A673 (cell line): ENCODE results near the gene FBLN1. TPM values are rescaled to one million over a fixed set of nuclear protein-coding genes. Genes with fewer than 3 reads are reported as not detected.
"Not testable (repeated sequence)": the region's sequence is repeated elsewhere in the genome, so short reads cannot be mapped to it uniquely, and the experiment has no call there.

Experiments
- BruUV-seq: library from RNA; stranded (reverse); fragments of 400-500 nt; replicated peaks from 2 replicates; lab custom pipeline; 2021; lab: Mats Ljungman, UMichigan
- CTCF ChIA-PET: fragments of 300-600 bp; sonication (Branson Sonifier 250); formaldehyde crosslinking; loops from one replicate; lab custom pipeline; 2022; ENCODE audit warnings: antibody characterized with exemption; lab: Charles Lee
- POLR2A ChIA-PET: fragments of 300-600 bp; sonication (Branson Sonifier 250); formaldehyde crosslinking; loops from one replicate; lab custom pipeline; 2022; ENCODE audit warnings: antibody characterized with exemption; ENCODE audit not compliant: low non-redundant PET; lab: Charles Lee
- DNase-seq: peaks from one replicate; pipeline ENCODE4 v3.0.0-alpha.2; 2015; ENCODE audit warnings: low spot score
- H3K27ac ChIP-seq: fragments of 200-600 bp; sonication (generic); 2 replicates; pipeline ENCODE4 v1.5.1; 2016; ENCODE audit warnings: mixed run types, low read depth, mild to moderate bottlenecking, mixed read lengths, antibody characterized with exemption, low read length; ENCODE audit not compliant: poor library complexity, severe bottlenecking
- H3K27me3 ChIP-seq: fragments of 200-600 bp; sonication (generic); replicated peaks from 2 replicates; pipeline ENCODE4 v1.6.1; 2017; ENCODE audit warnings: mixed run types, low read depth, mild to moderate bottlenecking, mixed read lengths, antibody characterized with exemption, low read length; ENCODE audit not compliant: insufficient read depth, poor library complexity
- H3K36me3 ChIP-seq: fragments of 200-600 bp; sonication (generic); 2 replicates; pipeline ENCODE4 v1.6.1; 2016; ENCODE audit warnings: mixed run types, mild to moderate bottlenecking, mixed read lengths, antibody characterized with exemption, low read length; ENCODE audit not compliant: insufficient read depth, poor library complexity, severe bottlenecking
- H3K4me1 ChIP-seq: fragments of 200-600 bp; sonication (generic); 2 replicates; pipeline ENCODE4 v1.6.1; 2017; ENCODE audit warnings: mixed run types, mild to moderate bottlenecking, mixed read lengths, antibody characterized with exemption, low read length; ENCODE audit not compliant: insufficient read depth, poor library complexity, severe bottlenecking
- H3K4me3 ChIP-seq: fragments of 200-600 bp; sonication (generic); 2 replicates; pipeline ENCODE4 v1.5.1; 2016; ENCODE audit warnings: low read depth, mixed run types, mild to moderate bottlenecking, mixed read lengths, low read length; ENCODE audit not compliant: poor library complexity, severe bottlenecking
- H3K9me3 ChIP-seq: fragments of 200-600 bp; sonication (generic); 2 replicates; pipeline ENCODE4 v1.6.1; 2016; ENCODE audit warnings: mixed run types, low read depth, mild to moderate bottlenecking, mixed read lengths, antibody characterized with exemption, low read length; ENCODE audit not compliant: poor library complexity, severe bottlenecking
- EZH2 ChIP-seq: fragments of 200-600 bp; sonication (generic); IDR thresholded peaks from 2 replicates; pipeline ENCODE4 v1.6.1; 2017; ENCODE audit warnings: borderline replicate concordance, low read depth, mild to moderate bottlenecking, mixed read lengths, antibody characterized with exemption, low read length; ENCODE audit not compliant: poor library complexity, severe bottlenecking
- intact Hi-C: fragments of 100-400 bp; cut with micrococcal nuclease; formaldehyde crosslinking; loops from one replicate; pipeline ENCODE4 v1.10.0; 2022; ENCODE audit not compliant: unreplicated experiment
- total RNA-seq: library from RNA; stranded (reverse); gene quantifications from 2 replicates; pipeline ENCODE4 v1.2.3, GENCODE V29; 2021
- TF ChIP-seq, protein P1 (sequence below): fragments of 300-800, 200-600 bp; sonication (generic); conservative IDR thresholded peaks from 2 replicates; pipeline ENCODE4 v1.5.1; 2017; ENCODE audit warnings: low read depth, mild to moderate bottlenecking, antibody characterized with exemption, low read length, moderate library complexity, mixed read lengths

The FBLN1 gene
- total RNA-seq, 1 experiment from 2014 or later = 96.4 TPM

DNA sequence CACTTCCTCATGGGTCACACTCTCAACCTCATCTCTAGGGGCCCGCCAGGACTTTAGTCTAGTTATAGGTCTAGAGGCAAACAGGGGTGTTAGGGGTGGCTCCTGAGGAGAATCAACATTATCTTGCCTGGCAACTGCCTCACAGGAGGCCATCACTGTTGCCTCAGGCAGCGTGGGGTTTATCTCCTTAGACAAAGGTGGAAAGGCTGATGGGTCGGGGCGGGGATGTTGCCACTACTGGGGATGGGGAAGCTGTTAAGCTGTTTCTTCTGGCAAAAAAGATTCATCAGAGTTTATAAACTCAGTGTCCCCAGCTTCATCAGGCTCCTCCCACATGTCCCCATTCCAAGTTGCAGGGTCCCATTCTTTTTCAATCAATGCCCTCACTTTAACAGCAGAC lies 58.1 kb downstream of the FBLN1 start:
- BruUV-seq, DNase-seq, H3K36me3 ChIP-seq, H3K27me3 ChIP-seq, H3K27ac ChIP-seq, H3K9me3 ChIP-seq, CTCF ChIA-PET, H3K4me1 ChIP-seq, intact Hi-C loops, H3K4me3 ChIP-seq, POLR2A ChIA-PET: not testable (repeated sequence)

DNA sequence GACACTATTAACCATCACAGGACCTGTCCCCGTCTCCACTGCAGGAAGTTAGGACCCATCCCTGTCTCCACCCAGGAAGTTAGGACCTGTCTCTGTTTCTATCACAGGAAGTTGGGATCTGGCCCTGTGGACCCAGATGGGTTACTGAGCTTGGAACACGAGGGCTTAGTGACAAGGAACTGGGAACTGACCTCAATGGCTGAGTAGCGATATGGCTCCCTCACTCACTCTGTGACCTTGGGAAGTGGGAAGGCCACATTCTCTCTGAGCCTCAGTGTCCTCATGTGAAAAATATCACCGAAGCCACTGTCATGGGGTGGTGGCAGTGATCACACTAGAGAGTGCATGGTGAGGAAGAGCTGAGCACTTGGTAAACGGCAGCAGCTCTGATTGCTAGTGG lies 59.4 kb downstream of the FBLN1 start:
- intact Hi-C loops = no loop called here
- BruUV-seq = no TSS peak
- H3K4me3 ChIP-seq = no peak overlapping the region
- CTCF ChIA-PET = interaction anchor here (0.6 kb wide), 1 partner anchor 291 kb away, joined by 6 read pairs; no protein-coding TSS in a partner anchor
- TF ChIP-seq, protein P1, sequence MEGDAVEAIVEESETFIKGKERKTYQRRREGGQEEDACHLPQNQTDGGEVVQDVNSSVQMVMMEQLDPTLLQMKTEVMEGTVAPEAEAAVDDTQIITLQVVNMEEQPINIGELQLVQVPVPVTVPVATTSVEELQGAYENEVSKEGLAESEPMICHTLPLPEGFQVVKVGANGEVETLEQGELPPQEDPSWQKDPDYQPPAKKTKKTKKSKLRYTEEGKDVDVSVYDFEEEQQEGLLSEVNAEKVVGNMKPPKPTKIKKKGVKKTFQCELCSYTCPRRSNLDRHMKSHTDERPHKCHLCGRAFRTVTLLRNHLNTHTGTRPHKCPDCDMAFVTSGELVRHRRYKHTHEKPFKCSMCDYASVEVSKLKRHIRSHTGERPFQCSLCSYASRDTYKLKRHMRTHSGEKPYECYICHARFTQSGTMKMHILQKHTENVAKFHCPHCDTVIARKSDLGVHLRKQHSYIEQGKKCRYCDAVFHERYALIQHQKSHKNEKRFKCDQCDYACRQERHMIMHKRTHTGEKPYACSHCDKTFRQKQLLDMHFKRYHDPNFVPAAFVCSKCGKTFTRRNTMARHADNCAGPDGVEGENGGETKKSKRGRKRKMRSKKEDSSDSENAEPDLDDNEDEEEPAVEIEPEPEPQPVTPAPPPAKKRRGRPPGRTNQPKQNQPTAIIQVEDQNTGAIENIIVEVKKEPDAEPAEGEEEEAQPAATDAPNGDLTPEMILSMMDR = no peak
- TF ChIP-seq EZH2 = no peak
- POLR2A ChIA-PET = no interaction called here
- no peak for DNase-seq
- no peaks in the 10 kb centered on the region for H3K4me1 ChIP-seq
- no peak overlapping the region for H3K27ac ChIP-seq
- H3K36me3 ChIP-seq = peaks cover 9% of the 10 kb centered on the region
- no peaks in the 10 kb centered on the region for H3K27me3 ChIP-seq
- H3K9me3 ChIP-seq = peaks cover 7% of the 10 kb centered on the region

DNA sequence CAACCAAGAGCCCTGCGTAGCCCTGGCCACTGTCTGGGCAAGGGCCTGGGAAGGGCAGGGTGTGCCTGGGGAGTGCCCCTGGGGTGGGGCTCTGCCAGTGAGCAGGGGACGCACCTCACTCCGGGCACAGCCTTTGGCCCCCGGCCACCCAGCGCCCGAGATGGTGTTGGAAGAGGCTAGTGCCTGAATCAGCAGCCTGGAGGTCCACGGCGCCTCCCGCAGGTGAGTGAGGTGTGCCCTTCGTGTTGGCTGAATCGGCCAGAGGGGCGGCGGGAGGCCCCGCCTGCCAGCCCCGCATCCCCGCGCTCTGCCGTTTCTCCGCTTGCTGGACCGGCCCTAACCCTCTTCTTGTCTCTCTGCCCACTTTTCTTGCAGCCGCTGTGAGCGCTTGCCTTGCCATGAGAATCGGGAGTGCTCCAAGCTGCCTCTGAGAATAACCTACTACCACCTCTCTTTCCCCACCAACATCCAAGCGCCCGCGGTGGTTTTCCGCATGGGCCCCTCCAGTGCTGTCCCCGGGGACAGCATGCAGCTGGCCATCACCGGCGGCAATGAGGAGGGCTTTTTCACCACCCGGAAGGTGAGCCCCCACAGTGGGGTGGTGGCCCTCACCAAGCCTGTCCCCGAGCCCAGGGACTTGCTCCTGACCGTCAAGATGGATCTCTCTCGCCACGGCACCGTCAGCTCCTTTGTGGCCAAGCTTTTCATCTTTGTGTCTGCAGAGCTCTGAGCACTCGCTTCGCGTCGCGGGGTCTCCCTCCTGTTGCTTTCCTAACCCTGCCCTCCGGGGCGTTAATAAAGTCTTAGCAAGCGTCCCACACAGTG lies 60.1 kb downstream of the FBLN1 start:
- ChIA-PET CTCF (interaction anchor here (0.6 kb wide), 1 partner anchor 292 kb away, joined by 6 read pairs; no protein-coding TSS in a partner anchor), POLR2A (no interaction called here)
- Histone ChIP-seq H3K27me3 (no peaks in the 10 kb centered on the region), H3K4me3 (no peak overlapping the region), H3K27ac (no peak overlapping the region), H3K36me3 (peaks cover 9% of the 10 kb centered on the region), H3K9me3 (peaks cover 7% of the 10 kb centered on the region), H3K4me1 (no peaks in the 10 kb centered on the region)
- intact Hi-C loops = no loop called here
- TF ChIP-seq, protein P1 = no peak
- TF ChIP-seq EZH2 = no peak
- BruUV-seq = no TSS peak
- DNase-seq = no peak
